HepG2 (cell line): ENCODE data around the gene WDHD1. TPM values are rescaled to one million over a fixed set of nuclear protein-coding genes. Genes with fewer than 3 reads are reported as not detected.

Source experiments
- ADNP ChIP-seq: sonication (generic); formaldehyde crosslinking; IDR thresholded peaks from 2 replicates; pipeline ENCODE4 v1.4.0; 2020; ENCODE audit warnings: missing genetic modification reagents
- CEBPG ChIP-seq: IDR thresholded peaks from 2 replicates; pipeline ENCODE4 v1.6.1; 2016
- MXI1 ChIP-seq: IDR thresholded peaks from 3 replicates; pipeline ENCODE4 v1.6.1; 2012; ENCODE audit warnings: low read depth, low read length, inconsistent platforms, borderline replicate concordance
- SMAD1 ChIP-seq: sonication (generic); formaldehyde crosslinking; IDR thresholded peaks from 2 replicates; pipeline ENCODE4 v1.4.0; 2020; ENCODE audit warnings: missing genetic modification reagents, low read depth, mild to moderate bottlenecking, borderline replicate concordance
- ZKSCAN1 ChIP-seq: fragments of 150-350 bp; IDR thresholded peaks from 2 replicates; pipeline ENCODE4 v1.6.1; 2014; ENCODE audit warnings: low read length
- ZNF263 ChIP-seq: sonication (generic); formaldehyde crosslinking; IDR thresholded peaks from 2 replicates; pipeline ENCODE4 v1.4.0; 2020; ENCODE audit warnings: missing genetic modification reagents
- ZNF383 ChIP-seq: sonication (generic); formaldehyde crosslinking; IDR thresholded peaks from 2 replicates; pipeline ENCODE4 v1.4.0; 2020; ENCODE audit warnings: missing genetic modification reagents, mild to moderate bottlenecking, borderline replicate concordance
- ZNF720 ChIP-seq: sonication (generic); formaldehyde crosslinking; IDR thresholded peaks from 2 replicates; pipeline ENCODE4 v1.4.0; 2020; ENCODE audit warnings: missing genetic modification reagents
- polyA plus RNA-seq, 8 experiments: library from polyadenylated mRNA; depleted of rRNA in 3 of 8; stranded (reverse) in 7 of 8; unstranded in 1 of 8; fragments of >200 nt; fragmentation: Illumina TruSeq in 4 of 8; extraction: Trizol in 4 of 8; gene quantifications; 2 replicates each; pipeline versions ENCODE4 v1.2.1 to v1.2.3, GENCODE V29; 2011 to 2016; ENCODE audit warnings: low read depth in 4 of 8, missing spikeins in 1 of 8, mixed read lengths in 1 of 8; ENCODE audit not compliant: insufficient read depth in 1 of 8
- total RNA-seq, 5 experiments: library from RNA; depleted of rRNA; stranded (reverse); fragments of >200 nt; fragmentation: Illumina TruSeq; extraction: Trizol; gene quantifications; 2 replicates each; pipeline ENCODE4 v1.2.3, GENCODE V29; 2016; ENCODE audit warnings: low read depth in 1 of 5
- TF ChIP-seq, protein P1 (sequence below): sonication (generic); formaldehyde crosslinking; IDR thresholded peaks from 2 replicates; pipeline ENCODE4 v1.5.1; 2020; ENCODE audit warnings: missing genetic modification reagents, mild to moderate bottlenecking, borderline replicate concordance
- TF ChIP-seq, protein P2 (sequence below): sonication (generic); formaldehyde crosslinking; IDR thresholded peaks from 2 replicates; pipeline ENCODE4 v1.8.0; 2022; ENCODE audit warnings: mild to moderate bottlenecking, missing genetic modification reagents, moderate library complexity
- TF ChIP-seq, protein P3 (sequence below): sonication (generic); formaldehyde crosslinking; IDR thresholded peaks from 2 replicates; pipeline ENCODE4 v1.9.0; 2021; ENCODE audit warnings: missing genetic modification reagents, mild to moderate bottlenecking, borderline replicate concordance
- TF ChIP-seq, protein P4 (sequence below): sonication (generic); formaldehyde crosslinking; IDR thresholded peaks from 2 replicates; pipeline ENCODE4 v1.5.0; 2020; ENCODE audit warnings: mild to moderate bottlenecking, missing genetic modification reagents
- TF ChIP-seq, protein P5 (sequence below): sonication (generic); formaldehyde crosslinking; IDR thresholded peaks from 2 replicates; pipeline ENCODE4 v1.5.0; 2020; ENCODE audit warnings: mild to moderate bottlenecking, missing genetic modification reagents

The WDHD1 gene
- total and polyA plus RNA-seq, 2 of the 13 experiments (the other 11 are each of a cell fraction or from before 2014, with no cell fraction given) = 5.5 to 27.5 TPM

DNA sequence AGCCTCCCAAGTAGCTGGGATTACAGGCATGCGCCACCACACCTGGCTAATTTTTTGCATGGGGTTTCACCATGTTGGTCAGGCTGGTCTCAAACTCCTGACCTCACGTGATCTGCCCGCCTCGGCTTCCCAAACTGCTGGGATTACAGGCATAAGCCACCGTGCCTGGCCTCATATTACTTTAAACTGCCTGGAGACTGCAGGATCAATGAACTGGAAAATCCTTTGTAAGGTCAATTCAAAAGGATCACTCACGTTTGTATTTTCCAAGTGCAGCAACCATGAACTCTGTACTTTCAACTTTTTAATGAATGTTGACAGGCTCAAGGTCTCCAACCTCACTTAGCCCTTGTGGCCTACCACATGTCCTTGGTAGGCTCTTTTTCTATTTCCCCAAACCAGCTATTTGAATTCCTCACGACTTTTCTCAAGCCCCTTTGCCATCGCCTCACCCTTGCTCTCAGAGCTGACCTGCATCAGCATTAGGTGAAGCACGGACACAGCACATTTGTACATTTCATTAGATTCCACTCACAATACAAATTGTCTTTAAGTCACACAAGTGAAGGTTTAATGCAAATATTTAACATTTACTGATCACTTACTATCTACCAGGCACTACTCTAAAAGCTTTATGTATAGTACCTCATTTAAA is 82.0 kb downstream of the WDHD1 start (continued):
- TF ChIP-seq SMAD1 = no peak
- TF ChIP-seq, protein P1, sequence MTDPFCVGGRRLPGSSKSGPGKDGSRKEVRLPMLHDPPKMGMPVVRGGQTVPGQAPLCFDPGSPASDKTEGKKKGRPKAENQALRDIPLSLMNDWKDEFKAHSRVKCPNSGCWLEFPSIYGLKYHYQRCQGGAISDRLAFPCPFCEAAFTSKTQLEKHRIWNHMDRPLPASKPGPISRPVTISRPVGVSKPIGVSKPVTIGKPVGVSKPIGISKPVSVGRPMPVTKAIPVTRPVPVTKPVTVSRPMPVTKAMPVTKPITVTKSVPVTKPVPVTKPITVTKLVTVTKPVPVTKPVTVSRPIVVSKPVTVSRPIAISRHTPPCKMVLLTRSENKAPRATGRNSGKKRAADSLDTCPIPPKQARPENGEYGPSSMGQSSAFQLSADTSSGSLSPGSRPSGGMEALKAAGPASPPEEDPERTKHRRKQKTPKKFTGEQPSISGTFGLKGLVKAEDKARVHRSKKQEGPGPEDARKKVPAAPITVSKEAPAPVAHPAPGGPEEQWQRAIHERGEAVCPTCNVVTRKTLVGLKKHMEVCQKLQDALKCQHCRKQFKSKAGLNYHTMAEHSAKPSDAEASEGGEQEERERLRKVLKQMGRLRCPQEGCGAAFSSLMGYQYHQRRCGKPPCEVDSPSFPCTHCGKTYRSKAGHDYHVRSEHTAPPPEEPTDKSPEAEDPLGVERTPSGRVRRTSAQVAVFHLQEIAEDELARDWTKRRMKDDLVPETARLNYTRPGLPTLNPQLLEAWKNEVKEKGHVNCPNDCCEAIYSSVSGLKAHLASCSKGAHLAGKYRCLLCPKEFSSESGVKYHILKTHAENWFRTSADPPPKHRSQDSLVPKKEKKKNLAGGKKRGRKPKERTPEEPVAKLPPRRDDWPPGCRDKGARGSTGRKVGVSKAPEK (CRISPR knock-in tag) = no peak
- TF ChIP-seq, protein P2, sequence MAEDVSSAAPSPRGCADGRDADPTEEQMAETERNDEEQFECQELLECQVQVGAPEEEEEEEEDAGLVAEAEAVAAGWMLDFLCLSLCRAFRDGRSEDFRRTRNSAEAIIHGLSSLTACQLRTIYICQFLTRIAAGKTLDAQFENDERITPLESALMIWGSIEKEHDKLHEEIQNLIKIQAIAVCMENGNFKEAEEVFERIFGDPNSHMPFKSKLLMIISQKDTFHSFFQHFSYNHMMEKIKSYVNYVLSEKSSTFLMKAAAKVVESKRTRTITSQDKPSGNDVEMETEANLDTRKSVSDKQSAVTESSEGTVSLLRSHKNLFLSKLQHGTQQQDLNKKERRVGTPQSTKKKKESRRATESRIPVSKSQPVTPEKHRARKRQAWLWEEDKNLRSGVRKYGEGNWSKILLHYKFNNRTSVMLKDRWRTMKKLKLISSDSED (CRISPR knock-in tag) = no peak
- TF ChIP-seq, protein P3, sequence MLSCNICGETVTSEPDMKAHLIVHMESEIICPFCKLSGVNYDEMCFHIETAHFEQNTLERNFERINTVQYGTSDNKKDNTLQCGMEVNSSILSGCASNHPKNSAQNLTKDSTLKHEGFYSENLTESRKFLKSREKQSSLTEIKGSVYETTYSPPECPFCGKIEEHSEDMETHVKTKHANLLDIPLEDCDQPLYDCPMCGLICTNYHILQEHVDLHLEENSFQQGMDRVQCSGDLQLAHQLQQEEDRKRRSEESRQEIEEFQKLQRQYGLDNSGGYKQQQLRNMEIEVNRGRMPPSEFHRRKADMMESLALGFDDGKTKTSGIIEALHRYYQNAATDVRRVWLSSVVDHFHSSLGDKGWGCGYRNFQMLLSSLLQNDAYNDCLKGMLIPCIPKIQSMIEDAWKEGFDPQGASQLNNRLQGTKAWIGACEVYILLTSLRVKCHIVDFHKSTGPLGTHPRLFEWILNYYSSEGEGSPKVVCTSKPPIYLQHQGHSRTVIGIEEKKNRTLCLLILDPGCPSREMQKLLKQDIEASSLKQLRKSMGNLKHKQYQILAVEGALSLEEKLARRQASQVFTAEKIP (CRISPR knock-in tag) = no peak
- TF ChIP-seq ZNF720 (CRISPR knock-in tag) = no peak
- TF ChIP-seq ZNF263 (CRISPR knock-in tag) = no peak
- peak; percentile 47; the same call in 1 of the 2 replicates for TF ChIP-seq CEBPG
- TF ChIP-seq, protein P4, sequence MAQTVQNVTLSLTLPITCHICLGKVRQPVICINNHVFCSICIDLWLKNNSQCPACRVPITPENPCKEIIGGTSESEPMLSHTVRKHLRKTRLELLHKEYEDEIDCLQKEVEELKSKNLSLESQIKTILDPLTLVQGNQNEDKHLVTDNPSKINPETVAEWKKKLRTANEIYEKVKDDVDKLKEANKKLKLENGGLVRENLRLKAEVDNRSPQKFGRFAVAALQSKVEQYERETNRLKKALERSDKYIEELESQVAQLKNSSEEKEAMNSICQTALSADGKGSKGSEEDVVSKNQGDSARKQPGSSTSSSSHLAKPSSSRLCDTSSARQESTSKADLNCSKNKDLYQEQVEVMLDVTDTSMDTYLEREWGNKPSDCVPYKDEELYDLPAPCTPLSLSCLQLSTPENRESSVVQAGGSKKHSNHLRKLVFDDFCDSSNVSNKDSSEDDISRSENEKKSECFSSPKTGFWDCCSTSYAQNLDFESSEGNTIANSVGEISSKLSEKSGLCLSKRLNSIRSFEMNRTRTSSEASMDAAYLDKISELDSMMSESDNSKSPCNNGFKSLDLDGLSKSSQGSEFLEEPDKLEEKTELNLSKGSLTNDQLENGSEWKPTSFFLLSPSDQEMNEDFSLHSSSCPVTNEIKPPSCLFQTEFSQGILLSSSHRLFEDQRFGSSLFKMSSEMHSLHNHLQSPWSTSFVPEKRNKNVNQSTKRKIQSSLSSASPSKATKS (CRISPR knock-in tag) = no peak
- TF ChIP-seq, protein P5, sequence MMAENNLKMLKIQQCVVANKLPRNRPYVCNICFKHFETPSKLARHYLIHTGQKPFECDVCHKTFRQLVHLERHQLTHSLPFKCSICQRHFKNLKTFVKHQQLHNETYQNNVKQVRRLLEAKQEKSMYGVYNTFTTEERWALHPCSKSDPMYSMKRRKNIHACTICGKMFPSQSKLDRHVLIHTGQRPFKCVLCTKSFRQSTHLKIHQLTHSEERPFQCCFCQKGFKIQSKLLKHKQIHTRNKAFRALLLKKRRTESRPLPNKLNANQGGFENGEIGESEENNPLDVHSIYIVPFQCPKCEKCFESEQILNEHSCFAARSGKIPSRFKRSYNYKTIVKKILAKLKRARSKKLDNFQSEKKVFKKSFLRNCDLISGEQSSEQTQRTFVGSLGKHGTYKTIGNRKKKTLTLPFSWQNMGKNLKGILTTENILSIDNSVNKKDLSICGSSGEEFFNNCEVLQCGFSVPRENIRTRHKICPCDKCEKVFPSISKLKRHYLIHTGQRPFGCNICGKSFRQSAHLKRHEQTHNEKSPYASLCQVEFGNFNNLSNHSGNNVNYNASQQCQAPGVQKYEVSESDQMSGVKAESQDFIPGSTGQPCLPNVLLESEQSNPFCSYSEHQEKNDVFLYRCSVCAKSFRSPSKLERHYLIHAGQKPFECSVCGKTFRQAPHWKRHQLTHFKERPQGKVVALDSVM (CRISPR knock-in tag) = peak; percentile 76
- no peak for TF ChIP-seq ZNF383 (CRISPR knock-in tag)
- TF ChIP-seq MXI1 = peak; percentile 41; the same call in 1 of the 3 replicates
- no peak for TF ChIP-seq ZKSCAN1
- 0 out of 2 replicates have a peak, but pooled peaks have one; percentile 26 for TF ChIP-seq ADNP (CRISPR knock-in tag)
